ENCODE results near the gene IMPG1. TPM values are rescaled to one million over a fixed set of nuclear protein-coding genes. Genes with fewer than 3 reads are reported as not detected.
"Not testable (repeated sequence)": the region's sequence is repeated elsewhere in the genome, so short reads cannot be mapped to it uniquely, and the experiment has no call there.

IMPG1 gene
- total and polyA plus RNA-seq, 4 experiments from 2014 or later: not detected

DNA sequence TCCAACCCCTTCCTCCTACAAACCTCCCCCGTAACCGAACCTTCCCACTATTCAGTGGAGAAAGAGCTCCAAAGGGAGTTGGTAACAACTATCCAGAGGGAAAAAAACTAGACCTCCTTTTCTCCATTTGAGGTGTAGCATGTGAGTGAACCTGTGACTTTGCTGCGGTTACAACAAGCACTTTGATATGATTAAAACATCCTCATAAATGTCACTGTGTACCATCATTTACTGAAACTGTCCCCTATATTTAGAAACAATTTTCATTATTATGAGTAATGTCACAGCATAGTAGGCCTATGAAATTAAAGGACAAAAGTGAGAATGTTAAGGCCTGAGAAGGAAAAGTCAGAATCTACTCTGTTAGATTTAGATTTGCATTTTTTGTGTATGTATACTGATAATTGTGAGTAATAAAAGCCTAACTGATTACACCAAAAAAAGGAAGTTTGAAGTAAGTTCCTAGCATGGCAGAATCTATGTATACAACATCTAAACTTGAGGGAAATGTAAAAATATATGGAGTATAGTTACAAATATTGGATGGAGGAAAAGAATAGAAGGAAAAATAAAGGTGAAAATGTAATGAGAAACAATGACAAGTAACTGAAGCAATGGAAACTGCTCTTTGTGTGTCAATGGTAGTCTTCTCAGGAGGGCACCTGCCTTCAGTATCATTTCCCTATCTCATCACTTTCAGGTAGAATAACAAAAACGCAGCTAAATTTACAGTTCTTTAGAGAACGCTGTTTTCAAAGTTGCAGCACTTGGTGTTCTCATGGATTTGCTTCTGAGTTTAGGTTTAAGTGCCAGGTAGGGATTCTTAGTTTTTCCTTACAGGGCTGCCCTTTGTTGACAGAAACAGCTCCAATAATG lies 145.9 kb downstream of the IMPG1 start:
- no peaks in the 10 kb centered on the region for H3K4me1 Mint-ChIP-seq
- H3K4me1 ChIP-seq (ENCODE audit: insufficient read depth, low read length): no peaks in the 10 kb centered on the region
- ChIA-PET CTCF (ENCODE audit: partially characterized antibody) (interaction anchor here (1.1 kb wide), 1 partner anchor 9 kb away, joined by 3 read pairs; no protein-coding TSS in a partner anchor), POLR2A (ENCODE audit: partially characterized antibody) (no interaction called here)
- no peak overlapping the region for H3K4me3 ChIP-seq (ENCODE audit: low read length in 2 of 2)
- H3K36me3 ChIP-seq (ENCODE audit: insufficient read depth, low read length): no peaks in the 10 kb centered on the region
- H3K9me3 ChIP-seq (ENCODE audit: control insufficient read depth in 1 of 2, low read length in 2 of 2): no peaks in the 10 kb centered on the region
- no peaks in the 10 kb centered on the region for H3K36me3 Mint-ChIP-seq
- H3K27me3 Mint-ChIP-seq: peaks cover 1% of the 10 kb centered on the region in 2 donors
- no peak for DNase-seq
- H3K27me3 ChIP-seq (ENCODE audit: insufficient read depth, low read length): no peaks in the 10 kb centered on the region
- no peak overlapping the region for H3K4me3 Mint-ChIP-seq
- H3K9me3 Mint-ChIP-seq: no peaks in the 10 kb centered on the region
- no peak overlapping the region for H3K27ac ChIP-seq (ENCODE audit: low read depth, low read length)
- no peak overlapping the region for H3K27ac Mint-ChIP-seq
- intact Hi-C loops (cut with micrococcal nuclease): no loop called here

DNA sequence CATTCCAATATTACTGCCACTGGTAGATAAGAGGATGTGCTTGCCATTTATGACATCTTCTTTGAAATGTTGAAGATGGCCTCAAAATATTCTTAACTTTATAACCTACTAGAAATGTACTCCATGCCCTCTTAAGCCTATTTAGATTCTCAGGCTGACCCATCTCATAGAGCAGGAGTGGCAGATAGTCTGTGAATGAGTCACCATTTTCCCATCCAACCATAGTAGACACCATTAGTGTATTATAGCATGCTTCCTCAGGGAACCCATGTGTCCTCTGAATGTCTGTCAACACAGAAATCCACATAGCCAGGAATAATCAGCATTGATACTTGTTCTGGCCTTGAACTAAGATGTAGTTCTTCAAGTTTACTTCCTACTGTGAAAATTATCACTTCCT lies 150.2 kb downstream of the IMPG1 start:
- POLR2A ChIA-PET (ENCODE audit: partially characterized antibody): no interaction called here

DNA sequence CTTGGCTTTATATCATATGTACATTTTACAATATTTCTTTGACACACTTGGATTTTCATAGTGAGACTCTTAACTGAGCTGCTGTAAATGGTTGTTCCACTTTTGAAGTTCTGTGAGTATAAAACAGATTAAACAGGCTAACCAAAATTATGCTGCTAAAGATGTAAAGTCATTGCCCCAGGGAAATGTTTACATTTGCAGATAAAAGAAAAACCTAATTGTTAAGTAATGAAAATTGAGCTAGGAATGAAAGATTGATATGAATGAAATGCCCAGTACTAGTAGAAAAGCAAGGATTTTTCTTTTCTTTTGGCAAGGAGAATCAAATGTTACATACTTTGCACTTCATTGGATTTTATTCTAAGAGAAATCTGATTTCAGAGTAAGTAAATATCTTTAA lies 159.4 kb downstream of the IMPG1 start:
- CTCF ChIA-PET (ENCODE audit: partially characterized antibody): interaction anchor here (2.1 kb wide), 1 partner anchor 19 kb away, joined by 8 read pairs; no protein-coding TSS in a partner anchor
- peaks cover 4 to 9% of the 10 kb centered on the region in 2 donors for H3K36me3 Mint-ChIP-seq
- H3K36me3 ChIP-seq (ENCODE audit: insufficient read depth, low read length): no peaks in the 10 kb centered on the region
- no peaks in the 10 kb centered on the region for H3K4me1 Mint-ChIP-seq
- no peak overlapping the region for H3K4me3 Mint-ChIP-seq
- no peak overlapping the region for H3K27ac Mint-ChIP-seq
- no peaks in the 10 kb centered on the region for H3K9me3 ChIP-seq (ENCODE audit: control insufficient read depth in 1 of 2, low read length in 2 of 2)
- intact Hi-C loops (cut with micrococcal nuclease): no loop called here
- POLR2A ChIA-PET (ENCODE audit: partially characterized antibody): no interaction called here
- peaks cover 0 to 1% of the 10 kb centered on the region in 2 donors for H3K27me3 Mint-ChIP-seq
- no peak for DNase-seq
- H3K9me3 Mint-ChIP-seq: no peaks in the 10 kb centered on the region
- H3K4me3 ChIP-seq (ENCODE audit: low read length in 2 of 2): no peak overlapping the region
- H3K27me3 ChIP-seq (ENCODE audit: insufficient read depth, low read length): no peaks in the 10 kb centered on the region
- no peaks in the 10 kb centered on the region for H3K4me1 ChIP-seq (ENCODE audit: insufficient read depth, low read length)
- H3K27ac ChIP-seq (ENCODE audit: low read depth, low read length): no peak overlapping the region

More for the DNA sequence above, 150.2 kb downstream of the IMPG1 start:
- DNase-seq: no peak
- no peaks in the 10 kb centered on the region for H3K36me3 ChIP-seq (ENCODE audit: insufficient read depth, low read length)
- intact Hi-C loops (cut with micrococcal nuclease): no loop called here
- no peaks in the 10 kb centered on the region for H3K9me3 ChIP-seq (ENCODE audit: control insufficient read depth in 1 of 2, low read length in 2 of 2)
- no peaks in the 10 kb centered on the region for H3K27me3 ChIP-seq (ENCODE audit: insufficient read depth, low read length)
- H3K4me1 ChIP-seq (ENCODE audit: insufficient read depth, low read length): no peaks in the 10 kb centered on the region
- Mint-ChIP-seq H3K9me3 (no peaks in the 10 kb centered on the region), H3K27me3 (peaks cover 0 to 1% of the 10 kb centered on the region in 2 donors), H3K4me1 (no peaks in the 10 kb centered on the region), H3K27ac (no peak overlapping the region), H3K4me3 (no peak overlapping the region), H3K36me3 (peaks cover 0 to 5% of the 10 kb centered on the region in 2 donors)
- H3K27ac ChIP-seq (ENCODE audit: low read depth, low read length): no peak overlapping the region
- no peak overlapping the region for H3K4me3 ChIP-seq (ENCODE audit: low read length in 2 of 2)
- CTCF ChIA-PET (ENCODE audit: partially characterized antibody): no interaction called here

DNA sequence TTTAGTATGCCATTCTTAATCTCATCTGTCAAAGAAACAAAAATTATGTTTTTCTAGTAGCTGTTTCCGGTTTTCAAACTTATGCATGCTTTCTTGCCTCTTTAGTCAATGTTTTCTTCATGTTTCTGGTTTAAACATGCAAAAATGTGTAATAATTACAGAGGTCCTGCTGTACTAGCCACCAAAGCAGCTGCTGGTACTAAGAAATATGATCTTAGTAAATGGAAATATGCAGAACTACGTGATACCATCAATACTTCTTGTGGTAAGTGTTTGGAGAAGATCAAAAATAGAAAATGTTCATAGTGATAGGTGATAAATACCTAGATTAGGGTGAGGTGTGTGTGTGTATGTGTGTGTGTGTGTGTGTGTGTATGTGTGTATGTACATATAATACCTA lies 165.0 kb downstream of the IMPG1 start:
- no peak for DNase-seq
- Histone ChIP-seq H3K9me3 (ENCODE audit: control insufficient read depth in 1 of 2, low read length in 2 of 2) (no peaks in the 10 kb centered on the region), H3K27ac (ENCODE audit: low read depth, low read length) (no peak overlapping the region), H3K27me3 (ENCODE audit: insufficient read depth, low read length) (no peaks in the 10 kb centered on the region), H3K4me1 (ENCODE audit: insufficient read depth, low read length) (no peaks in the 10 kb centered on the region), H3K36me3 (ENCODE audit: insufficient read depth, low read length) (no peaks in the 10 kb centered on the region), H3K4me3 (ENCODE audit: low read length in 2 of 2) (no peak overlapping the region)
- CTCF ChIA-PET (ENCODE audit: partially characterized antibody): interaction anchor here (3.3 kb wide), 1 partner anchor 14 kb away, joined by 20 read pairs; no protein-coding TSS in a partner anchor
- Mint-ChIP-seq H3K27ac (no peak overlapping the region), H3K9me3 (no peaks in the 10 kb centered on the region), H3K4me3 (no peak overlapping the region), H3K4me1 (no peaks in the 10 kb centered on the region), H3K36me3 (peaks cover 0 to 12% of the 10 kb centered on the region in 2 donors), H3K27me3 (no peaks in the 10 kb centered on the region)
- POLR2A ChIA-PET (ENCODE audit: partially characterized antibody): no interaction called here
- intact Hi-C loops (cut with micrococcal nuclease): no loop called here

DNA sequence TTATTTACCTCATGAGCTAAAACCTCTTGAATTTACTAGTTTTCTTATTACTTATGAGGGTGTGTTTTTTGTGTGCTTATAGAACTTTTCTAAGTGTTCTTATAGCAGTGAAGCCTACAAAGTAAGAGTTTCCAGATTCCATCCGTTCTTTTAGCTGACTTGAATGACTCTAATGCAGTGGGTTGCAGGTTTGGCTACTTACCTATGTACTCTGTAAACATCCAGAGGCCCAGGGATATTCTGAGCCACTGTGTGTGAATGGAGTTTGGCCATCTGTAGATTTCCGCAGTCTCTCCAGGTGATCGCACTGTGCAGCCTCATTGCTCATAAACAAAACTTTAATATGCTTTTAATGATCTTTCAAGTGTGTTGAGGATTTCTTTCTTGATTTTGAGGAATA lies 165.6 kb downstream of the IMPG1 start:
- Mint-ChIP-seq H3K4me3 (no peak overlapping the region), H3K36me3 (peaks cover 0 to 12% of the 10 kb centered on the region in 2 donors), H3K9me3 (no peaks in the 10 kb centered on the region), H3K4me1 (no peaks in the 10 kb centered on the region), H3K27ac (no peak overlapping the region), H3K27me3 (no peaks in the 10 kb centered on the region)
- Histone ChIP-seq H3K27me3 (ENCODE audit: insufficient read depth, low read length) (no peaks in the 10 kb centered on the region), H3K27ac (ENCODE audit: low read depth, low read length) (no peak overlapping the region), H3K4me1 (ENCODE audit: insufficient read depth, low read length) (no peaks in the 10 kb centered on the region), H3K36me3 (ENCODE audit: insufficient read depth, low read length) (no peaks in the 10 kb centered on the region), H3K9me3 (ENCODE audit: control insufficient read depth in 1 of 2, low read length in 2 of 2) (no peaks in the 10 kb centered on the region), H3K4me3 (ENCODE audit: low read length in 2 of 2) (no peak overlapping the region)
- POLR2A ChIA-PET (ENCODE audit: partially characterized antibody): no interaction called here
- no peak for DNase-seq
- intact Hi-C loops (cut with micrococcal nuclease): no loop called here
- CTCF ChIA-PET (ENCODE audit: partially characterized antibody): interaction anchor here (3.3 kb wide), 1 partner anchor 13 kb away, joined by 20 read pairs; no protein-coding TSS in a partner anchor

DNA sequence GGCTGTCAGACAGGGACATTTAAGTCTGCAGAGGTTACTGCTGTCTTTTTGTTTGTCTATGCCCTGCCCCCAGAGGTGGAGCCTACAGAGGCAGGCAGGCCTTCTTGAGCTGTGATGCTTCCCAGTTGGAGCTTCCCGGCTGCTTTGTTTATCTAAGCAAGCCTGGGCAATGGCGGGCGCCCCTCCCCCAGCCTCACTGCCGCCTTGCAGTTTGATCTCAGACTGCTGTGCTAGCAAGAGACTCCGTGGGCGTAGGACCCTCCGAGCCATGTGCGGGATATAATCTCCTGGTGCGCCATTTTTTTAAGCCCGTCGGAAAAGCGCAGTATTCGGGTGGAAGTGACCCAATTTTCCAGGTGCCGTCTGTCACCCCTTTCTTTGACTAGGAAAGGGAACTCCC lies 167.3 kb downstream of the IMPG1 start:
- H3K4me3 ChIP-seq (ENCODE audit: low read length in 2 of 2); H3K4me1 Mint-ChIP-seq; H3K36me3 ChIP-seq (ENCODE audit: insufficient read depth, low read length); H3K9me3 Mint-ChIP-seq; DNase-seq; H3K27me3 ChIP-seq (ENCODE audit: insufficient read depth, low read length); H3K27me3 Mint-ChIP-seq; H3K9me3 ChIP-seq (ENCODE audit: control insufficient read depth in 1 of 2, low read length in 2 of 2); intact Hi-C loops (cut with micrococcal nuclease); H3K27ac ChIP-seq (ENCODE audit: low read depth, low read length); H3K4me3 Mint-ChIP-seq; POLR2A ChIA-PET (ENCODE audit: partially characterized antibody); H3K4me1 ChIP-seq (ENCODE audit: insufficient read depth, low read length); H3K27ac Mint-ChIP-seq: not testable (repeated sequence)
- CTCF ChIA-PET (ENCODE audit: partially characterized antibody): interaction anchor here (3.3 kb wide), 1 partner anchor 11 kb away, joined by 20 read pairs; no protein-coding TSS in a partner anchor
- peaks cover 0 to 12% of the 10 kb centered on the region in 2 donors for H3K36me3 Mint-ChIP-seq

DNA sequence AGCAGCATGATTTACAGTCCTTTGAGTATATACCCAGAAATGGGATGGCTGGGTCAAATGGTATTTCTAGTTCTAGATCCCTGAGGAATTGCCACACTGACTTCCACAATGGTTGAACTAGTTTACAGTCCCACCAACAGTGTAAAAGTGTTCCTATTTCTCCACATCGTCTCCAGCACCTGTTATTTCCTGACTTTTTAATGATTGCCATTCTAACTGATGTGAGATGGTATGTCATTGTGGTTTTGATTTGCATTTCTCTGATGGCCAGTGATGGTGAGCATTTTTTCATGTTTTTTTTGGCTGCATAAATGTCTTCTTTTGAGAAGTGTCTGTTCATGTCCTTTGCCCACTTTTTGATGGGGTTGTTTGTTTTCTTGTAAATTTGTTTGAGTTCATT lies 172.2 kb downstream of the IMPG1 start:
- POLR2A ChIA-PET (ENCODE audit: partially characterized antibody); H3K9me3 ChIP-seq (ENCODE audit: control insufficient read depth in 1 of 2, low read length in 2 of 2); H3K36me3 Mint-ChIP-seq; H3K4me1 ChIP-seq (ENCODE audit: insufficient read depth, low read length); H3K27ac Mint-ChIP-seq; H3K9me3 Mint-ChIP-seq; H3K4me1 Mint-ChIP-seq; H3K36me3 ChIP-seq (ENCODE audit: insufficient read depth, low read length); H3K4me3 Mint-ChIP-seq; H3K27me3 ChIP-seq (ENCODE audit: insufficient read depth, low read length); H3K27me3 Mint-ChIP-seq; H3K27ac ChIP-seq (ENCODE audit: low read depth, low read length); H3K4me3 ChIP-seq (ENCODE audit: low read length in 2 of 2); CTCF ChIA-PET (ENCODE audit: partially characterized antibody); intact Hi-C loops (cut with micrococcal nuclease); DNase-seq: not testable (repeated sequence)
